Peyer's patch (tissue), 4 donors: ENCODE data around the gene SPPL3.

Experiments
- CTCF ChIP-seq, 6 experiments: fragments of 450-650 bp in 4 of 6; fragments of 200-600 bp in 2 of 6; sonication (generic) in 1 of 6; IDR thresholded peaks; one replicate each; pipeline ENCODE4 v1.5.1; 2017 to 2019; ENCODE audit warnings: antibody characterized with exemption in 6 of 6, mild to moderate bottlenecking in 3 of 6, moderate library complexity in 1 of 6
- POLR2A ChIP-seq, 2 donors: fragments of 450-650 bp; IDR thresholded peaks; one replicate each; pipeline ENCODE4 v1.5.1; 2017; ENCODE audit warnings: antibody characterized with exemption in 2 of 2, mild to moderate bottlenecking in 2 of 2, moderate library complexity in 2 of 2

DNA sequence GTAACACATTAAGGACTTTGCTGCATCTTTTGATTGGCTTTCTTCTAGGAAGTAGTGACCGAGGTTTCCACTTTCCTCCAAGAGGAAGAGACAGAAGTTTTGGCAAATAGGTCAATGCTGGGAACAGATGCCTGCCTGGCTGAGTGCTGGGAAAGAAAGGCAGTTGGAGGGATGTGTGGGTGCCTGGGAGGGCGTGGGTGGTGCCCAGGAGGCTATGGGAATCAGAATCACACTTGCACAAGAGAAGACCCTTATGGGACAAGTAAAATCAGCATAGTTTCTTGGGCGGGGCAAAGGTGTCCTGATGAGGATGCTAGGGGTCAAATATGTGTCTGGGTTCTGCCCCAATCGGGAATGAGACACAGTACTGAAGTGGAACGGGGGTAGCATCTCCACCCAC is 179.4 kb downstream of the SPPL3 start:
- no peak for TF ChIP-seq CTCF (IDR thresholded peaks at IDR 0.05)
- no peak for TF ChIP-seq POLR2A (IDR thresholded peaks at IDR 0.05)
